Measurements from ENCODE around the gene GNAT3.

GNAT3 gene

GRCh38 chr7:80464211-80464610, 47.7 kb downstream of the GNAT3 start:
- no peak for DNase-seq (ENCODE audit: low read depth, low spot score)

- no peak for DNase-seq (ENCODE audit: low read depth, low spot score)
Observed at GRCh38 chr7:80463272-80463920, 48.5 kb downstream of the GNAT3 start.

GRCh38 chr7:80460857-80461256, 51.0 kb downstream of the GNAT3 start:
- no peak for DNase-seq (ENCODE audit: low read depth, low spot score)

GRCh38 chr7:80459776-80460510, 51.9 kb downstream of the GNAT3 start:
- DNase-seq (ENCODE audit: low read depth, low spot score) = no peak

GRCh38 chr7:80458822-80459725, 52.8 kb downstream of the GNAT3 start:
- DNase-seq (ENCODE audit: low read depth, low spot score) = no peak

- DNase-seq (ENCODE audit: low read depth, low spot score) = no peak
Observed at GRCh38 chr7:80453699-80454340, 58.0 kb downstream of the GNAT3 start.

GRCh38 chr7:80450621-80451308, 61.1 kb downstream of the GNAT3 start:
- DNase-seq (ENCODE audit: low read depth, low spot score) = no peak

GRCh38 chr7:80449836-80450235, 62.0 kb downstream of the GNAT3 start:
- no peak for DNase-seq (ENCODE audit: low read depth, low spot score)

- DNase-seq (ENCODE audit: low read depth, low spot score) = no peak
Observed at GRCh38 chr7:80445351-80445750, 66.5 kb downstream of the GNAT3 start.

- DNase-seq (ENCODE audit: low read depth, low spot score) = no peak
Observed at GRCh38 chr7:80444811-80445210, 67.1 kb downstream of the GNAT3 start.

GRCh38 chr7:80443325-80443724, 68.5 kb downstream of the GNAT3 start:
- DNase-seq (ENCODE audit: low read depth, low spot score) = no peak

- DNase-seq (ENCODE audit: low read depth, low spot score) = no peak
Observed at GRCh38 chr7:80440883-80441282, 71.0 kb downstream of the GNAT3 start.

GRCh38 chr7:80439894-80440821, 71.7 kb downstream of the GNAT3 start:
- DNase-seq (ENCODE audit: low read depth, low spot score) = no peak

- no peak for DNase-seq (ENCODE audit: low read depth, low spot score)
Observed at GRCh38 chr7:80435521-80435920, 76.3 kb downstream of the GNAT3 start.

- no peak for DNase-seq (ENCODE audit: low read depth, low spot score)
Observed at GRCh38 chr7:80434047-80434446, 77.8 kb downstream of the GNAT3 start.

- DNase-seq (ENCODE audit: low read depth, low spot score) = no peak
Observed at GRCh38 chr7:80432166-80432565, 79.7 kb downstream of the GNAT3 start.

GRCh38 chr7:80429181-80429580, 82.7 kb downstream of the GNAT3 start:
- no peak for DNase-seq (ENCODE audit: low read depth, low spot score)

- peak; percentile 30 for DNase-seq (ENCODE audit: low read depth, low spot score)
Observed at GRCh38 chr7:80428161-80429054, 83.5 kb downstream of the GNAT3 start.

GRCh38 chr7:80427218-80427617, 84.6 kb downstream of the GNAT3 start:
- no peak for DNase-seq (ENCODE audit: low read depth, low spot score)

Data from brain pericyte (primary cell).